Heart left ventricle (tissue), 16 donors: ENCODE results near the gene SCIMP. TPM values are rescaled to one million over a fixed set of nuclear protein-coding genes. Genes with fewer than 3 reads are reported as not detected.
"Not testable (repeated sequence)": the region's sequence is repeated elsewhere in the genome, so short reads cannot be mapped to it uniquely, and the experiment has no call there.

Source experiments
- ATAC-seq, 4 donors: fragments of 200-7000 bp; cut with Tn5 transposase; one replicate each; pipeline ENCODE4 v1.9.1; 2020 to 2022; ENCODE audit warnings: moderate library complexity in 4 of 4, mild to moderate bottlenecking in 3 of 4, moderate number of reproducible peaks in 1 of 4
- DNase-seq, 5 donors: peaks; one replicate each; pipeline ENCODE4 v3.0.0-alpha.2; 2020
- H3K27ac ChIP-seq, 12 donors: fragments of 200-600 bp; sonication (generic) in 4 of 12; one replicate each; pipeline versions ENCODE4 v1.5.0 to v1.8.0; 2016 to 2022; ENCODE audit warnings: mild to moderate bottlenecking in 2 of 12
- H3K27me3 ChIP-seq, 9 donors: fragments of 200-600 bp; sonication (generic) in 2 of 9; one replicate each; pipeline versions ENCODE4 v1.5.1 to v1.8.0; 2016 to 2022; ENCODE audit warnings: mild to moderate bottlenecking in 3 of 9
- H3K36me3 ChIP-seq, 9 donors: fragments of 200-600 bp; sonication (generic) in 2 of 9; one replicate each; pipeline versions ENCODE4 v1.5.0 to v1.8.0; 2018 to 2022; ENCODE audit warnings: mild to moderate bottlenecking in 2 of 9
- H3K4me1 ChIP-seq, 12 donors: fragments of 200-600 bp; sonication (generic) in 4 of 12; one replicate each; pipeline versions ENCODE4 v1.5.0 to v1.8.0; 2016 to 2022; ENCODE audit warnings: mild to moderate bottlenecking in 3 of 12
- H3K4me3 ChIP-seq, 12 donors: fragments of 200-600 bp; sonication (generic) in 4 of 12; one replicate each; pipeline versions ENCODE4 v1.5.0 to v1.8.0; 2017 to 2022; ENCODE audit warnings: mild to moderate bottlenecking in 9 of 12, moderate library complexity in 4 of 12
- H3K9me3 ChIP-seq, 12 donors: fragments of 200-600 bp; sonication (generic) in 4 of 12; one replicate each; pipeline versions ENCODE4 v1.5.0 to v1.8.0; 2016 to 2022; ENCODE audit warnings: mild to moderate bottlenecking in 1 of 12
- POLR2A ChIP-seq, 2 donors: fragments of 450-650 bp; IDR thresholded peaks; one replicate each; pipeline ENCODE4 v1.6.1; 2017; ENCODE audit warnings: antibody characterized with exemption in 2 of 2, mild to moderate bottlenecking in 2 of 2, moderate library complexity in 2 of 2
- WGBS, 4 donors: extraction: QIAGEN DNeasy Blood & Tissue Kit in 2 of 4; methylation state at CpG; one replicate each; pipeline versions ENCODE4 v1.1.5 to v1.1.7; 2013 to 2018; 5-methylcytosine and 5-hydroxymethylcytosine counted together
- intact Hi-C, 10 donors: fragments of 100-400 bp; cut with DNase I; formaldehyde crosslinking; loops; one replicate each; pipeline versions ENCODE4 v1.11.1 to v1.14.2; 2022
- polyA plus RNA-seq, 2 donors: library from polyadenylated mRNA; stranded (reverse); fragments of 200-250 nt; gene quantifications; one replicate each; pipeline ENCODE4 v1.2.3, GENCODE V29; 2013
- total RNA-seq, 9 donors: library from RNA; depleted of rRNA in 2 of 9; stranded (reverse); fragments of >200 nt in 2 of 9; fragmentation: NEBNext Ultra II Directional in 3 of 9; extraction: Animal tissue kit (Norgen Biotek cat#: 25700) in 3 of 9; gene quantifications; one replicate each; pipeline versions ENCODE4 v1.1.0 to v1.2.4, GENCODE V29; 2016 to 2023
- TF ChIP-seq, protein P1 (sequence below), 12 donors: fragments of 200-600 bp; sonication (generic) in 4 of 12; IDR thresholded peaks; one replicate each; pipeline versions ENCODE4 v1.5.0 to v1.8.0; 2018 to 2022; ENCODE audit warnings: antibody characterized with exemption in 12 of 12, mild to moderate bottlenecking in 5 of 12
- donor health status: ischemic (EF 13 %, LVEDD 7.1; RV severe dilation, severe dysfunction).
- donor health status: healthy with polysubstance abuse.
- donor health status: DM: no; HTN: yes; CAD: no.
- donor health status: DM: no; HTN: no; CAD: no.
- donor health status: ischemic (EF 25% LVEDD 6.9; RV normal size, moderate dysfunction).
- donor health status: ischemic (EF 25% LVEDD 5.7; RV mildly dilated, moderate dysfunction).
- donor health status: healthy.
- donor health status: DM: yes; HTN: yes; CAD: no.
- donor health status: ischemic (EF 35%, LVEDD 5.7; RV mildly dilated, moderate dysfunction).
- donor health status: nonischemic (EF 11% LVEDD 7.7; RV severe dilation, severe dysfunction).
- donor health status: DM: yes; HTN: yes; CAD: no.
- donor health status: PGD.
- donor health status: ischemic (EF 29% LVEDD 5.4; RV normal size, mild dysfunction).
- donor health status: nonischemic (EF 23%, LVEDD 6.1; RV moderate dilation, normal function).

SCIMP gene
- total and polyA plus RNA-seq, 11 donors: 0.11 to 17.2 (median 0.72) TPM

- 90 to 93% (median 91%) methylated on average over 8 of the region's 8 CpGs for WGBS, 4 donors
These were observed 13.0 kb upstream of the SCIMP start for GRCh38 chr17:5247621-5248020.

DNA sequence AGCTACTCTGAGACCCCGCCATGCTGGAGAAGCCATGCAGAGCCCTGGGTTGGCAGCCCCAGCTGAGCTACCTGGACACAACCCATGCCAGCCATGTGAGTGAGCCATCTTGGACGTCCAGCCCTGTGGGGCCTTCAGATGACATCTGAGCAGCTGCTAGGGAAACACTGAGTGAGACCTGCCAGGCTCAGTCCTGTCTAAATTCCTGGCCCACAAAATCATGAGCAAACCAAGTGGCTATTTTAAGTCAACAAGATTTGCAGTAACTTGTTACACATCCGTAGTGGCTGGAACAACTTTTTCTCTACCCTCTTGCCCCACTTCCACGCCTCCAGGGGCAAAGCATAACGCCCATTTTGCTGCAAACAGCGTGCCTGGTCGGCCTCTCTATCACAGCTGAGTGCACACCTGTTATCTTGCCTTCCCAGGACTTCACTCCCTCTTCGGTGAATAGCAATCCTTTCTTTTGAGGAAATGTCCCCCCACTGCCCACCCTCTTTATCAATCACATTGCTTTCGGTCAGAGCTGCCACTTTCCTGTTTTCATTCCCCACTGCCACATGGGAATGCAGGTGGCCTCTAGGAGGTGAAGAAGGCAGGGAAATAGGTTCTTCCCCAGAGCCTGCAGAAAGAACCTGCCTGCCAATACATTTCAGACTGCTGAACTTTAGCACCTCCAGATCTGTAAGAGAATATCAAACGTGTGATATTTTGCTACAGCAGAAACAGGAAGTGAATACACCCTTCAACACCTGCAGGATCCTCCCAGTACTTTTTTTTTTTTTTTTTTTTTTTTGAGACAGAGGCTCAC lies 7.4 kb upstream of the SCIMP start:
- peak overlapping the region in 6 of 12 donors; percentile 5 to 62 (median 36) for H3K27ac ChIP-seq
- no peaks in the 10 kb centered on the region for H3K27me3 ChIP-seq
- peaks cover 0 to 19% (median 8%) of the 10 kb centered on the region in 12 donors for H3K4me1 ChIP-seq
- intact Hi-C loops: no loop called here
- 48 to 52% (median 50%) methylated on average over 10 of the region's 10 CpGs for WGBS, 4 donors
- DNase-seq (peak in 3 of 5 donors; percentile 5 to 40 (median 35)), ATAC-seq (peak; percentile 28 to 81 (median 73))
- TF ChIP-seq, protein P1, sequence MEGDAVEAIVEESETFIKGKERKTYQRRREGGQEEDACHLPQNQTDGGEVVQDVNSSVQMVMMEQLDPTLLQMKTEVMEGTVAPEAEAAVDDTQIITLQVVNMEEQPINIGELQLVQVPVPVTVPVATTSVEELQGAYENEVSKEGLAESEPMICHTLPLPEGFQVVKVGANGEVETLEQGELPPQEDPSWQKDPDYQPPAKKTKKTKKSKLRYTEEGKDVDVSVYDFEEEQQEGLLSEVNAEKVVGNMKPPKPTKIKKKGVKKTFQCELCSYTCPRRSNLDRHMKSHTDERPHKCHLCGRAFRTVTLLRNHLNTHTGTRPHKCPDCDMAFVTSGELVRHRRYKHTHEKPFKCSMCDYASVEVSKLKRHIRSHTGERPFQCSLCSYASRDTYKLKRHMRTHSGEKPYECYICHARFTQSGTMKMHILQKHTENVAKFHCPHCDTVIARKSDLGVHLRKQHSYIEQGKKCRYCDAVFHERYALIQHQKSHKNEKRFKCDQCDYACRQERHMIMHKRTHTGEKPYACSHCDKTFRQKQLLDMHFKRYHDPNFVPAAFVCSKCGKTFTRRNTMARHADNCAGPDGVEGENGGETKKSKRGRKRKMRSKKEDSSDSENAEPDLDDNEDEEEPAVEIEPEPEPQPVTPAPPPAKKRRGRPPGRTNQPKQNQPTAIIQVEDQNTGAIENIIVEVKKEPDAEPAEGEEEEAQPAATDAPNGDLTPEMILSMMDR (IDR thresholded peaks at IDR 0.05): no peak
- no peak for TF ChIP-seq POLR2A (IDR thresholded peaks at IDR 0.05)
- H3K9me3 ChIP-seq: no peaks in the 10 kb centered on the region
- H3K4me3 ChIP-seq: no peak overlapping the region
- H3K36me3 ChIP-seq: no peaks in the 10 kb centered on the region

More at GRCh38 chr17:5247621-5248020, 13.0 kb upstream of the SCIMP start:
- intact Hi-C loops: no loop called here
- Histone ChIP-seq H3K4me1 (peaks cover 0 to 10% (median 3%) of the 10 kb centered on the region in 12 donors), H3K4me3 (no peak overlapping the region), H3K9me3 (no peaks in the 10 kb centered on the region), H3K27ac (no peak overlapping the region), H3K27me3 (no peaks in the 10 kb centered on the region), H3K36me3 (no peaks in the 10 kb centered on the region)
- no peak for ATAC-seq
- DNase-seq: no peak
- TF ChIP-seq, protein P1 (IDR thresholded peaks at IDR 0.05): no peak
- no peak for TF ChIP-seq POLR2A (IDR thresholded peaks at IDR 0.05)

DNA sequence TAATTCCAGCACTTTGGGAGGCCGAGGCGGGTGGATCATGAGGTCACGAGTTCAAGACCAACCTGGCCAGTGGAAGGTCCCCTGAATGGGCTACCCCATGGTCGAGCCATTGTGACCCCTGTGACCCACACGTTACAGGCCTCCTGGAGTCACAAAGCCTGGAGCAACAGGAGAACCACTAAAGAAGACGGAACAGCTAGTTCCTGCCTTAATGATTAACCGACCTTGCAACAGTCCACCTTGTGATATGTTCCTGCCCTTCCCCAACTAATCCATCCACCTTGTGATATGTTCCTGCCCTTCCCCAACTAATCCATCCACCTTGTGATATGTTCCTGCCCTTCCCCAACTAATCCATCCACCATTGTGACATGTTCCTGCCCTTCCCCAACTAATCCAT lies 5.1 kb upstream of the SCIMP start:
- not testable (repeated sequence) for DNase-seq, H3K9me3 ChIP-seq, H3K36me3 ChIP-seq, H3K27me3 ChIP-seq, H3K4me3 ChIP-seq, ATAC-seq, H3K27ac ChIP-seq
- peaks cover 0 to 26% (median 8%) of the 10 kb centered on the region in 12 donors for H3K4me1 ChIP-seq
- intact Hi-C loops: loop anchor here in 1 of 10 donors (5.0 kb wide), 1 partner anchor 42 kb away; no protein-coding TSS in a partner anchor
- 83 to 90% (median 86%) methylated on average over 5 to 7 of the region's 7 CpGs for WGBS, 4 donors

DNA sequence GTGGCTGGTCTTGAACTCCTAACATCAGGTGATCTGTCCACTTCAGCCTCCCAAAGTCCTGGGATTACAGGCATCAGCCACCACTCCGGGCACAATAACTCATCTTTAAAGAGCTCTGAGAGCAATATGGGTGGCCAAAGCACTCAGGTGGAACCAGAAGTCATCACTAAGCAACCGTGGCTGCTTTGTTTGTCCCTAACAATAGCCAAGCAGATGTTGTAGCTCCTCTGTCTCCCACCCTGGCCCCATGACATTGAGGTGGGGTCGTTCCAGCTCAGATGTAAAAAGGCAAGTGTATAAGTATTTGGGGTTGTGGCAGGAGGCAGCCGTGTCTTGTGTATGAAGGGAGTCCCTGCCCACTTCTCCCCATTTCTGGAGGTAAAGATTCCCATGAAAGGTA lies 3.7 kb upstream of the SCIMP start:
- 71 to 79% (median 72%) methylated on average over 4 of the region's 4 CpGs for WGBS, 4 donors
- no peaks in the 10 kb centered on the region for H3K27me3 ChIP-seq
- H3K4me3 ChIP-seq: no peak overlapping the region
- peaks cover 0 to 29% (median 8%) of the 10 kb centered on the region in 12 donors for H3K4me1 ChIP-seq
- H3K27ac ChIP-seq: no peak overlapping the region
- intact Hi-C loops: loop anchor here in 1 of 10 donors (5.0 kb wide), 1 partner anchor 41 kb away; no protein-coding TSS in a partner anchor
- DNase-seq (no peak), ATAC-seq (no peak)
- TF ChIP-seq, protein P1 (IDR thresholded peaks at IDR 0.05): no peak
- TF ChIP-seq POLR2A (IDR thresholded peaks at IDR 0.05): no peak
- peaks cover 0 to 6% (median 0%) of the 10 kb centered on the region in 9 donors for H3K36me3 ChIP-seq
- no peaks in the 10 kb centered on the region for H3K9me3 ChIP-seq
